BLaER1 (cell line): ENCODE measurements around the gene DPH5.
A peak's percentile ranks its signal among the peaks of the same experiment; 100 is the strongest.

ENCODE experiments used
- H3K27ac ChIP-seq: shearing (Covaris generic); formaldehyde crosslinking; 2 replicates; pipeline ENCODE4 v1.8.1; 2022
- H3K27me3 ChIP-seq: shearing (Covaris generic); formaldehyde crosslinking; 2 replicates; pipeline ENCODE4 v1.8.1; 2022
- H3K36me3 ChIP-seq: shearing (Covaris generic); formaldehyde crosslinking; 2 replicates; pipeline ENCODE4 v1.8.1; 2022
- H3K4me1 ChIP-seq: shearing (Covaris generic); formaldehyde crosslinking; 2 replicates; pipeline ENCODE4 v1.8.1; 2022
- H3K4me2 ChIP-seq: shearing (Covaris generic); formaldehyde crosslinking; 2 replicates; pipeline ENCODE4 v1.8.1; 2022
- H3K4me3 ChIP-seq: shearing (Covaris generic); formaldehyde crosslinking; 2 replicates; pipeline ENCODE4 v1.8.1; 2022
- H3K9ac ChIP-seq: shearing (Covaris generic); formaldehyde crosslinking; 2 replicates; pipeline ENCODE4 v1.8.1; 2022
- H3K9me3 ChIP-seq: shearing (Covaris generic); formaldehyde crosslinking; 2 replicates; pipeline ENCODE4 v1.8.1; 2022
- H4K20me1 ChIP-seq: shearing (Covaris generic); formaldehyde crosslinking; 2 replicates; pipeline ENCODE4 v1.8.1; 2022
- Cebpa-rat ChIP-seq: shearing (Covaris generic); IDR thresholded peaks from 2 replicates; pipeline ENCODE4 v1.8.1; 2022

DPH5 gene

DNA sequence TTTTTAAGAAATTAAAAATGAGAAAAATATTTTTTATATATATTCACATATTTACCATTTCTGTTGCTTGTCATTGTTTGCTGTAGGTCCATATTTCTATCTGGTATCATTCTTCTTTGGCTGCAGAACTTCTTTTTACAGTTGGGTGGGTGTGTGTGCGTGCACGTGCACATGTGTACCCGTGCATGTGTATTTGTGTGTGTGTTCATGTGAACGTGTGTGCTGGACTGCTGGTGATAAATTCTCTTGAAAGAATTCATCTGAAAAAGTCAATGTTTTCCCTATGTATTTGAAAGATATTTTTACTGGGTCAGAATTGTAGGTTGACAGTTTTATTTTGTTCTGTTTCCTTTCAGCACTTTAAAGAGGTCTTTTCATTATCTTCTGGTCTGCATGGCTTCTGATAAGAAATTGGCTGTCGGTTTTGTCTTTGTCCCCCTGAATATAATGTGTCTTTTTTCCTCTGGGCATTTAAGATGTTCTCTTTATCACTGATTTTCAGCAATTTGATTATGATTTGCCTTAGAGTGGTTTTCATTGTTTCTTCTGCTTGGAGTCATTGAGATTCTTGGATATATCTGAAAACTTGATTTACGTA, 34.5 kb upstream of the DPH5 start:
- Histone ChIP-seq H4K20me1 (no peaks in the 10 kb centered on the region), H3K4me2 (no peak overlapping the region), H3K9ac (no peak overlapping the region), H3K27ac (no peak overlapping the region), H3K4me3 (no peak overlapping the region), H3K4me1 (no peaks in the 10 kb centered on the region), H3K9me3 (no peaks in the 10 kb centered on the region), H3K27me3 (no peaks in the 10 kb centered on the region), H3K36me3 (peaks cover 13% of the 10 kb centered on the region; the same call in 1 of the 2 replicates)
- no peak for TF ChIP-seq Cebpa-rat

DNA sequence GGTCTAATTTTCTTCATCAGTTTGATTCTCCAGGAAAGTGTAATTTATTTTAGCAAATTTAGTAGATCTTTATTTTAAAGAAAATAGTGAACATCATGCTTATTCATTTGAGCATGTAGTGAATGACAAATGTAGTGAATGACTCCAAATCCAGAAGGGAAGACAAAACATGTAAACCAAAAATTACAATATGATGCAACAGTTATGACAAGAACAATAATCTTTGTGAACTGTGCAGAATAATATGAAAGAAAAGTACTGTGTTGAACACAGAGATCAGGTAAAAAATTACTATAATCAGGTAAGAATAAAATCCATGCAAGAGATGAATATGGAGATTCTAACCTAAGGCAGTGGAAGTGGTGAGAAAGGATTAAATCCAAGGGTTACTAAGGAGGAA, 30.0 kb upstream of the DPH5 start:
- no peak for TF ChIP-seq Cebpa-rat
- no peak overlapping the region for H3K9ac ChIP-seq
- peaks cover 22% of the 10 kb centered on the region for H3K4me1 ChIP-seq
- no peak overlapping the region for H3K27ac ChIP-seq
- no peaks in the 10 kb centered on the region for H3K27me3 ChIP-seq
- no peak overlapping the region for H3K4me2 ChIP-seq
- peaks cover 18% of the 10 kb centered on the region; the same call in 1 of the 2 replicates for H3K36me3 ChIP-seq
- H3K9me3 ChIP-seq: no peaks in the 10 kb centered on the region
- no peak overlapping the region for H3K4me3 ChIP-seq
- H4K20me1 ChIP-seq: no peaks in the 10 kb centered on the region

DNA sequence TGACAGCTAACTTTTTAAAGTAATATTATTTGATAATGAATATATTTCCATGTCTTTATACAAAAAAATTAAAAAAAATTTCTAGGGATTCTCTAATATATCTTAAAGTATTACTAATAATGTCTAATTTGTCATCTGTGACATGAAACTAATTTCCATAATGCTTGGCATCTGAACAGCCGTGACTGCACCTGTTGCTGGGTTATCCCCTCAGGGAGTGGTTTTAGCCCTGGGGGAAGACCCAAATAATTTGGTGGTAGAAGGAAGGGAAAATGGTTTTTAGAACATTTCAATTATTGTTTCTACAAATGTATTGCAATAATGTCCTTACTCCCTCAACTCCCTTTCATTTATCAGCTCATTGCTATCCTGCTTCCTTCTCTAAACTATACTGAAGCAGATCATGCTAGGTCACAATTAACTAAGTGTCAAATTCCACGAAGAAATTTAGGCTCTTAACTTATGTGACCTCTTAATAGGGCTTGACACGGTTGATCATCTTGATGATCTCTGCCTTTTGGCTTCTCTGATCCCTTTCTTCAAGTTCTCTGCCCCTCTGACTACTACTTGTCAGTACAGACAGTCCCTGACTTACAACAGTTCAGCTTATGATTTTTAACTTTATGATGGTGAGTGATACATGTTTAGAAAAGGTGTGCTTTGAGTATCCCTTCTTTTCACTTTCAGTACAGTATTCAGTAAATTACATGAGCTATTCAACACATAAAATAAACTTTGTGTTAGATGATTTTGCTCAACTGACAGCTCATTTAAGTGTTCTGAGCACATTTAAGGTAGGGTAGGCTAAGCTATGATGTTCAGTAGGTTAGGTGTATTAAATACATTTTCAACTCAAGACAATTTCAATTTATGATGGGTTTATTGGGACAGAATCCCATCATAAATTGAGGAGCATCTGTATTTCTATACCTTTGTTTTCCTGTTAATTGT, 26.4 kb upstream of the DPH5 start:
- Histone ChIP-seq H3K9ac (no peak overlapping the region), H3K4me1 (peaks cover 22% of the 10 kb centered on the region), H3K4me2 (peak overlapping the region; percentile 50), H3K36me3 (peaks cover 8% of the 10 kb centered on the region; the same call in 1 of the 2 replicates), H3K4me3 (no peak overlapping the region), H4K20me1 (no peaks in the 10 kb centered on the region), H3K27ac (0 out of 2 replicates have a peak overlapping the region, but pooled peaks have one; percentile 38), H3K27me3 (no peaks in the 10 kb centered on the region), H3K9me3 (no peaks in the 10 kb centered on the region)
- no peak for TF ChIP-seq Cebpa-rat

DNA sequence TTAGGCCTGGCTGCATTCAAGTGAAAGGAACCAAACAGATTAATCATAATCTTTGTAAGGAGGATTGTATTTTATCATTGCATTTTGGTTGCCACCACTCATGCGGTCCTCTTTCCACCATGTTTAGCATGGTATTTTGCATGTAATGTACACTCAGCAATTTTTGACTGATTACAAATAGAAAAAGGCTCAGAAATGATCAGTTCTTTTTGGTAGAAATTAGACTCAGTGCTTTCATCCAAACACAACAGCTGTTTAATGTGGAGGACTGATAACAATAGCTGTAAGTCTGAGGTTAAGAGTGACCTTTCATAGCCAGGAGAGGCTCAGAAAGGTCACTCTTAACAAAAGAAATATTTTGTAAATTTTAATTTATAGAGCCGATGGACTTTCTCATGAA, 25.3 kb upstream of the DPH5 start:
- Histone ChIP-seq H3K27ac (no peak overlapping the region), H3K9ac (no peak overlapping the region), H3K4me2 (no peak overlapping the region), H4K20me1 (no peaks in the 10 kb centered on the region), H3K9me3 (no peaks in the 10 kb centered on the region), H3K36me3 (peaks cover 16% of the 10 kb centered on the region; the same call in 1 of the 2 replicates), H3K4me3 (no peak overlapping the region), H3K27me3 (no peaks in the 10 kb centered on the region), H3K4me1 (peaks cover 22% of the 10 kb centered on the region)
- no peak for TF ChIP-seq Cebpa-rat

DNA sequence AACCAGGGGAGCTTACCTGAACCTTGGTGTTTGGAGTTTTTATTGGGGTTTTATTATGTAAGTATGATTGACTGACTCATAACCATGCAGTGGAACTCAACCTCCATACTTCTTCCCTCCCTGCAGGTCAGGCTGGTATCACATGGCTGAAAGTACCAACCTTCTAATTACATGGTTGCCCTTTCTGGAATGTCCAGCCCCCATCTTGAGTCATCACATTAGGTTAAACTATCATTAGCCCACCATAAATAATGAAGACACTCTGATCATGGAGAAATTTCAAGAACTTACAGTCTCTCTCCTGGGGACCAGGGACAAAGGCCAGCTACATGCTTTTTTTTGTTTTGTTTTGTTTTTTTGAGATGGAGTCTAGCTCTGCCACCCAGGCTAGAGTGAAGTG, 19.2 kb upstream of the DPH5 start:
- H3K4me1 ChIP-seq: no peaks in the 10 kb centered on the region
- no peak for TF ChIP-seq Cebpa-rat
- H4K20me1 ChIP-seq: no peaks in the 10 kb centered on the region
- H3K9me3 ChIP-seq: peaks cover 25% of the 10 kb centered on the region
- no peak overlapping the region for H3K27ac ChIP-seq
- H3K9ac ChIP-seq: no peak overlapping the region
- no peak overlapping the region for H3K4me3 ChIP-seq
- no peak overlapping the region for H3K4me2 ChIP-seq
- peaks cover 45% of the 10 kb centered on the region for H3K36me3 ChIP-seq
- H3K27me3 ChIP-seq: no peaks in the 10 kb centered on the region

- no peaks in the 10 kb centered on the region for H3K4me1 ChIP-seq
- no peaks in the 10 kb centered on the region for H4K20me1 ChIP-seq
- H3K27ac ChIP-seq: no peak overlapping the region
- H3K4me2 ChIP-seq: no peak overlapping the region
- TF ChIP-seq Cebpa-rat: no peak
- no peak overlapping the region for H3K9ac ChIP-seq
- peaks cover 50% of the 10 kb centered on the region for H3K36me3 ChIP-seq
- H3K27me3 ChIP-seq: no peaks in the 10 kb centered on the region
- H3K4me3 ChIP-seq: no peak overlapping the region
- H3K9me3 ChIP-seq: peaks cover 30% of the 10 kb centered on the region
These were observed 18.7 kb upstream of the DPH5 start for GRCh38 chr1:101044259-101044658.

DNA sequence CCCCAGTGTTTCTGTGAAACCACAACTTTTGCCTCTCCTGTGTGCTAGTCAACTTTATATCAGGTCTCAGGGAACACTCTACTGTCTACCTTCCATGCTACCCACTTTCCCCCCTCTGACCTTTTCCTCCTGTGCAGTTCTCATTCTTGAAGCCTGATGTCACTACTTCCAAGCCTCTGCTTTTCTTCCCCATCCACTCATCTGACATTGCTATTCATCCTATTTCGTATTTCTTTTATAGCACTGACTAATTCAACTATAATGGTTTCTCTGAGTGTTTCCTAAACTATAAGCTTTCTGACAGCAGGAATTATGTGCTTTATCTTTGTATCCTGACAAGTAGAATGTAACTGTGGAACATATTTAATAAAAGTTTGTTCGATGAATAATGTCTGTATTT, 18.2 kb upstream of the DPH5 start:
- no peaks in the 10 kb centered on the region for H3K27me3 ChIP-seq
- H3K4me3 ChIP-seq: no peak overlapping the region
- H3K4me1 ChIP-seq: no peaks in the 10 kb centered on the region
- H3K36me3 ChIP-seq: peaks cover 55% of the 10 kb centered on the region
- H3K4me2 ChIP-seq: no peak overlapping the region
- no peak overlapping the region for H3K9ac ChIP-seq
- H3K27ac ChIP-seq: no peak overlapping the region
- no peak for TF ChIP-seq Cebpa-rat
- peaks cover 34% of the 10 kb centered on the region for H3K9me3 ChIP-seq
- no peaks in the 10 kb centered on the region for H4K20me1 ChIP-seq

GRCh38 chr1:101041300-101041699, 15.7 kb upstream of the DPH5 start:
- no peak overlapping the region for H3K27ac ChIP-seq
- H3K4me3 ChIP-seq: no peak overlapping the region
- peaks cover 49% of the 10 kb centered on the region for H3K9me3 ChIP-seq
- TF ChIP-seq Cebpa-rat: no peak
- no peaks in the 10 kb centered on the region for H4K20me1 ChIP-seq
- peaks cover 68% of the 10 kb centered on the region for H3K36me3 ChIP-seq
- no peaks in the 10 kb centered on the region for H3K27me3 ChIP-seq
- no peak overlapping the region for H3K4me2 ChIP-seq
- H3K9ac ChIP-seq: no peak overlapping the region
- H3K4me1 ChIP-seq: no peaks in the 10 kb centered on the region

- H3K9ac ChIP-seq: no peak overlapping the region
- H3K27ac ChIP-seq: no peak overlapping the region
- no peak overlapping the region for H3K4me2 ChIP-seq
- no peaks in the 10 kb centered on the region for H3K4me1 ChIP-seq
- H3K27me3 ChIP-seq: no peaks in the 10 kb centered on the region
- H3K9me3 ChIP-seq: peaks cover 49% of the 10 kb centered on the region
- peak overlapping the region; percentile 32; the same call in 1 of the 2 replicates for H3K4me3 ChIP-seq
- peaks cover 63% of the 10 kb centered on the region for H3K36me3 ChIP-seq
- H4K20me1 ChIP-seq: no peaks in the 10 kb centered on the region
- TF ChIP-seq Cebpa-rat: no peak
These were observed 15.1 kb upstream of the DPH5 start for GRCh38 chr1:101040666-101041065.

- H3K27ac ChIP-seq: no peak overlapping the region
- H3K4me1 ChIP-seq: no peaks in the 10 kb centered on the region
- H3K27me3 ChIP-seq: no peaks in the 10 kb centered on the region
- H3K4me2 ChIP-seq: no peak overlapping the region
- H3K4me3 ChIP-seq: no peak overlapping the region
- peaks cover 49% of the 10 kb centered on the region for H3K9me3 ChIP-seq
- no peak for TF ChIP-seq Cebpa-rat
- no peak overlapping the region for H3K9ac ChIP-seq
- H3K36me3 ChIP-seq: peaks cover 53% of the 10 kb centered on the region
- H4K20me1 ChIP-seq: no peaks in the 10 kb centered on the region
These were observed 13.7 kb upstream of the DPH5 start for GRCh38 chr1:101039245-101039644.
